Neutrophil (primary cell): Measurements from ENCODE around the gene KBTBD12.

ENCODE experiments used
- H3K27ac ChIP-seq: fragments of 200-600 bp; sonication (generic); 2 replicates; pipeline ENCODE4 v1.5.1; 2016; ENCODE audit warnings: mild to moderate bottlenecking, moderate library complexity
- H3K27me3 ChIP-seq: fragments of 200-600 bp; sonication (generic); 2 replicates; pipeline ENCODE4 v1.6.0; 2016; ENCODE audit warnings: mild to moderate bottlenecking
- H3K36me3 ChIP-seq: fragments of 200-600 bp; sonication (generic); 2 replicates; pipeline ENCODE4 v1.5.1; 2017
- H3K4me1 ChIP-seq, 2 experiments: fragments of 200-600 bp in 1 of 2; sonication (generic) in 1 of 2; 1 replicate in 1 of 2; 2 replicates in 1 of 2; pipeline versions ENCODE4 v1.5.1 to v1.6.1; 2013 to 2016; ENCODE audit warnings: low read depth in 1 of 2, low read length in 1 of 2, mild to moderate bottlenecking in 1 of 2, moderate library complexity in 1 of 2; ENCODE audit not compliant: control insufficient read depth in 1 of 2, insufficient read depth in 1 of 2
- H3K4me3 ChIP-seq, 2 experiments: fragments of 200-600 bp in 1 of 2; sonication (generic) in 1 of 2; 1 replicate in 1 of 2; 2 replicates in 1 of 2; pipeline ENCODE4 v1.5.1; 2013 to 2016; ENCODE audit warnings: low read depth in 1 of 2, low read length in 1 of 2, mild to moderate bottlenecking in 1 of 2, moderate library complexity in 1 of 2
- H3K9me3 ChIP-seq: fragments of 200-600 bp; sonication (generic); 2 replicates; pipeline ENCODE4 v1.5.1; 2016
- CTCF ChIP-seq: fragments of 200-600 bp; sonication (generic); IDR thresholded peaks from 2 replicates; pipeline ENCODE4 v1.5.1; 2016; ENCODE audit warnings: antibody characterized with exemption

The KBTBD12 gene

DNA sequence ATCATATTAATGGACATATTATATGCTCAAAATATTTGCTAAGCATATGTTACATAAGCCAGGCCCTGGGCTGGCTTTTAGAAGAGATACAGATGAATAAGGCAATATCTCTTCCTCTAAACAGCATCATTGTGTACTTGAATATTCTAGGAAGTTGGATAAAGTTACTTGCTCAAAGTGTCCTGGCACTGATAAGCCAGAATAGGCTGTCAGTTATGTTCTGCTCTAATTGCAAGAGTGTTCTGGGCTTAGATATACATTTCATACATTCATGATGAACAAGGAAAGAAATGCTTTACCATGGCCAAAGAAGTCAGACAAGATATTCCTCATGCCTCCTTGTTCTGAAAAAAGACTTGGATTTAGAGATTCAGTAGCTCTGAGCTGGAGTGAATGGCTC is 40.7 kb downstream of the KBTBD12 start:
- no peaks in the 10 kb centered on the region for H3K4me1 ChIP-seq
- H3K4me3 ChIP-seq = no peak overlapping the region
- H3K36me3 ChIP-seq = no peaks in the 10 kb centered on the region
- no peaks in the 10 kb centered on the region for H3K9me3 ChIP-seq
- no peak for TF ChIP-seq CTCF
- no peak overlapping the region for H3K27ac ChIP-seq
- no peaks in the 10 kb centered on the region for H3K27me3 ChIP-seq

GRCh38 chr3:127959041-127959440 is 44.0 kb downstream of the KBTBD12 start:
- no peak for TF ChIP-seq CTCF
- Histone ChIP-seq H3K27me3 (no peaks in the 10 kb centered on the region), H3K4me3 (no peak overlapping the region), H3K27ac (no peak overlapping the region), H3K36me3 (no peaks in the 10 kb centered on the region), H3K4me1 (no peaks in the 10 kb centered on the region), H3K9me3 (no peaks in the 10 kb centered on the region)

- Histone ChIP-seq H3K4me1 (no peaks in the 10 kb centered on the region), H3K4me3 (no peak overlapping the region), H3K27me3 (no peaks in the 10 kb centered on the region), H3K36me3 (no peaks in the 10 kb centered on the region), H3K27ac (no peak overlapping the region), H3K9me3 (no peaks in the 10 kb centered on the region)
- TF ChIP-seq CTCF = no peak
These were observed 44.8 kb downstream of the KBTBD12 start for GRCh38 chr3:127959873-127960272.

DNA sequence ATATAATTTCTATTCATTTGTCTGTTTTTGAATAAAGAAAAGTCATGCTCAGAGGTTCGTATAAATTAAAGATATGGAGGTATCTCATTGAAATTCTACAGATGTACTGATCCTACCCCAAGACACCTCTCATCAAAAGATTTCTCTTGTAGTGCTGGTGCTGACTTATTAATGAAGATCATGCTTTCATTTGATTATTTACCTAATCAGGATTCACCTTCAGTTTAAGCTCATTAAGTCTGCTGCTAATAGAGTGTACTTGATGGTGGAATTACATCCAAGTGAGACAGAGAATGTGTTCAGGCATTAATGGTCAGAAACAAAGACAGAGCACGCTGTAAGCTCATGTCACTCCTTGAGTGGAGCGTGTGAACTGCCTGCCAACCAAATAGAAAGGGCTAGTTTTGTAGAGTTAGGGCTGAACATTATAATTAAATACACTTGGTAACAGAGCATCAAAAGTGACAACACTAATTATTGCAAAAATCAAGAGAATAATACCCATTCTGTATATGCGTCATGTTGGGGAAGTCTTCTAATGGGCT is 45.5 kb downstream of the KBTBD12 start:
- TF ChIP-seq CTCF = no peak
- Histone ChIP-seq H3K27ac (no peak overlapping the region), H3K36me3 (no peaks in the 10 kb centered on the region), H3K27me3 (peaks cover 2% of the 10 kb centered on the region), H3K4me1 (no peaks in the 10 kb centered on the region), H3K4me3 (no peak overlapping the region), H3K9me3 (no peaks in the 10 kb centered on the region)

- Histone ChIP-seq H3K27me3 (peaks cover 8% of the 10 kb centered on the region), H3K36me3 (no peaks in the 10 kb centered on the region), H3K4me3 (no peak overlapping the region), H3K9me3 (no peaks in the 10 kb centered on the region), H3K4me1 (no peaks in the 10 kb centered on the region), H3K27ac (no peak overlapping the region)
- TF ChIP-seq CTCF = no peak
These were observed 46.1 kb downstream of the KBTBD12 start for GRCh38 chr3:127961124-127961523.

DNA sequence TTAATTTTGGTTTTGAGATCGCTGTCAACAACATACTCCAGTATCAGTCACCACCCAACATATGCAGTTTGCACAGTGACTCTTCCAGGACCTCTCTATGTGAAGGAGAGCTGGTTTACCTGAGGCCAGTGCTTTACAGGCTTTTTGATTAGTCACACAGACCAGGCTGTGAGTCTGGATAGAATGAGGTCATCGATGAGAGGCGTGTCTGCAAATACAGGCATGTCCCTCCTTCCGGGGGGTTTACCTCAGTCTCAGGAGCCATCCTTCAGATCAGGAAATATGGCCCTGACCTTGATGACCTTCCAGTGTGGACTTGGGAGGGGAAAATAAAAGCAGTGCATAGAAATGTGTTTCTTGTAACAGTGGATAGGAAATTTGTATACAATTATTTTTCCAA is 46.9 kb downstream of the KBTBD12 start:
- Histone ChIP-seq H3K36me3 (no peaks in the 10 kb centered on the region), H3K4me1 (no peaks in the 10 kb centered on the region), H3K27me3 (peaks cover 12% of the 10 kb centered on the region), H3K9me3 (no peaks in the 10 kb centered on the region), H3K4me3 (no peak overlapping the region), H3K27ac (no peak overlapping the region)
- no peak for TF ChIP-seq CTCF
